Neuronal stem cell (in vitro differentiated cells): ENCODE data around the gene AP3B1.

Experiments used
- DNase-seq: peaks from one replicate; pipeline ENCODE4 v3.0.0-alpha.2; 2013; ENCODE audit warnings: low spot score
- H2AFZ ChIP-seq: one replicate; pipeline ENCODE4 v1.6.1; 2013; ENCODE audit warnings: mild to moderate bottlenecking, low read length, inconsistent platforms
- H2AK5ac ChIP-seq: 2 replicates; pipeline ENCODE4 v1.6.1; 2013; ENCODE audit warnings: low read depth, mild to moderate bottlenecking, inconsistent platforms, low read length, moderate library complexity, mixed read lengths
- H2BK120ac ChIP-seq: 2 replicates; pipeline ENCODE4 v1.6.1; 2013; ENCODE audit warnings: low read depth, mild to moderate bottlenecking, inconsistent platforms, low read length, moderate library complexity, mixed read lengths
- H2BK12ac ChIP-seq: one replicate; pipeline ENCODE4 v1.6.1; 2013; ENCODE audit warnings: low read length, inconsistent platforms
- H2BK15ac ChIP-seq: 2 replicates; pipeline ENCODE4 v1.6.1; 2013; ENCODE audit warnings: mild to moderate bottlenecking, low read length, inconsistent platforms, mixed read lengths
- H2BK5ac ChIP-seq: one replicate; pipeline ENCODE4 v1.6.1; 2013; ENCODE audit warnings: inconsistent platforms, mild to moderate bottlenecking, low read length, moderate library complexity
- H3K14ac ChIP-seq: one replicate; pipeline ENCODE4 v1.6.1; 2013; ENCODE audit warnings: low read length, inconsistent platforms
- H3K18ac ChIP-seq: 2 replicates; pipeline ENCODE4 v1.6.1; 2013; ENCODE audit warnings: low read length, inconsistent platforms
- H3K23ac ChIP-seq: 2 replicates; pipeline ENCODE4 v1.6.1; 2013; ENCODE audit warnings: low read depth, mild to moderate bottlenecking, mixed read lengths, low read length, inconsistent platforms; ENCODE audit not compliant: poor library complexity
- H3K27ac ChIP-seq: replicated peaks from 3 replicates; pipeline ENCODE4 v1.5.1; 2013; ENCODE audit warnings: low read length, inconsistent platforms
- H3K27me3 ChIP-seq, 3 experiments: 2 replicates each; pipeline ENCODE4 v1.6.1; 2013; ENCODE audit warnings: low read length in 3 of 3, mild to moderate bottlenecking in 2 of 3, inconsistent platforms in 1 of 3, low read depth in 1 of 3, mixed read lengths in 1 of 3, moderate library complexity in 1 of 3; ENCODE audit not compliant: control insufficient read depth in 3 of 3, insufficient read depth in 3 of 3
- H3K36me3 ChIP-seq, 2 donors: replicated peaks in 1 of 2; 2 replicates each; pipeline ENCODE4 v1.6.1; 2013; ENCODE audit warnings: low read length in 2 of 2; ENCODE audit not compliant: control insufficient read depth in 2 of 2, insufficient read depth in 2 of 2
- H3K4ac ChIP-seq: 2 replicates; pipeline ENCODE4 v1.6.1; 2013; ENCODE audit warnings: inconsistent platforms, mild to moderate bottlenecking, low read length, moderate library complexity
- H3K4me1 ChIP-seq, 2 donors: 1 replicate in 1 of 2; 2 replicates in 1 of 2; pipeline ENCODE4 v1.6.1; 2013; ENCODE audit warnings: low read length in 2 of 2, low read depth in 1 of 2; ENCODE audit not compliant: control insufficient read depth in 2 of 2, insufficient read depth in 1 of 2
- H3K4me2 ChIP-seq: one replicate; pipeline ENCODE4 v1.6.1; 2013; ENCODE audit warnings: mild to moderate bottlenecking, low read length, inconsistent platforms; ENCODE audit not compliant: insufficient read depth, poor library complexity, severe bottlenecking
- H3K4me3 ChIP-seq, 2 donors: 2 replicates each; pipeline ENCODE4 v1.5.1; 2013; ENCODE audit warnings: low read length in 2 of 2, mild to moderate bottlenecking in 2 of 2, inconsistent platforms in 1 of 2, moderate library complexity in 1 of 2
- H3K79me1 ChIP-seq: one replicate; pipeline ENCODE4 v1.6.1; 2013; ENCODE audit warnings: low read depth, mild to moderate bottlenecking, inconsistent platforms, low read length, moderate library complexity
- H3K9ac ChIP-seq: one replicate; pipeline ENCODE4 v1.6.1; 2013; ENCODE audit warnings: mild to moderate bottlenecking, low read depth, low read length, inconsistent platforms; ENCODE audit not compliant: poor library complexity
- H3K9me3 ChIP-seq, 2 donors: replicated peaks in 1 of 2; 2 replicates each; pipeline versions ENCODE3 to v1.6.1; 2013; ENCODE audit warnings: low read length in 2 of 2, mild to moderate bottlenecking in 2 of 2, inconsistent platforms in 1 of 2, low read depth in 1 of 2, mixed read lengths in 1 of 2, moderate library complexity in 1 of 2; ENCODE audit not compliant: control insufficient read depth in 2 of 2, insufficient read depth in 1 of 2
- H4K8ac ChIP-seq: one replicate; pipeline ENCODE4 v1.6.1; 2013; ENCODE audit warnings: low read depth, mild to moderate bottlenecking, inconsistent platforms, low read length, moderate library complexity
- H4K91ac ChIP-seq: one replicate; pipeline ENCODE4 v1.6.1; 2013; ENCODE audit warnings: low read length, low read depth, mild to moderate bottlenecking, inconsistent platforms; ENCODE audit not compliant: poor library complexity
- WGBS, 2 donors: extraction: QIAGEN DNeasy Blood & Tissue Kit; methylation state at CpG; one replicate each; pipeline ENCODE4 v1.1.7; 2013; ENCODE audit warnings: missing lambda C conversion rate in 2 of 2, mixed read lengths in 1 of 2; ENCODE audit not compliant: insufficient read length in 2 of 2, insufficient replicate concordance in 1 of 2; ENCODE audit errors: extremely low coverage in 2 of 2; 5-methylcytosine and 5-hydroxymethylcytosine counted together

Gene AP3B1

GRCh38 chr5:78113689-78114264 is 180.7 kb downstream of the AP3B1 start:
- Histone ChIP-seq H3K18ac (no peak overlapping the region), H3K14ac (no peak overlapping the region), H3K4ac (no peak overlapping the region), H3K9me3 (peaks cover 0 to 7% of the 10 kb centered on the region in 2 donors), H3K27me3 (no peaks in the 10 kb centered on the region), H2BK12ac (no peak overlapping the region), H3K4me1 (no peaks in the 10 kb centered on the region), H2BK120ac (no peak overlapping the region), H3K27ac (no peak overlapping the region), H2AK5ac (no peak overlapping the region), H3K36me3 (peaks cover 0 to 84% of the 10 kb centered on the region in 2 donors), H2BK5ac (no peak overlapping the region), H2BK15ac (no peak overlapping the region), H3K4me3 (no peak overlapping the region), H4K8ac (no peak overlapping the region), H3K79me1 (no peaks in the 10 kb centered on the region), H2AFZ (no peak overlapping the region), H3K9ac (no peak overlapping the region), H4K91ac (no peak overlapping the region), H3K4me2 (no peak overlapping the region), H3K23ac (no peak overlapping the region)
- no CpG with 5 or more reads among the region's 5 CpGs for WGBS, 2 donors
- no peak for DNase-seq

DNA sequence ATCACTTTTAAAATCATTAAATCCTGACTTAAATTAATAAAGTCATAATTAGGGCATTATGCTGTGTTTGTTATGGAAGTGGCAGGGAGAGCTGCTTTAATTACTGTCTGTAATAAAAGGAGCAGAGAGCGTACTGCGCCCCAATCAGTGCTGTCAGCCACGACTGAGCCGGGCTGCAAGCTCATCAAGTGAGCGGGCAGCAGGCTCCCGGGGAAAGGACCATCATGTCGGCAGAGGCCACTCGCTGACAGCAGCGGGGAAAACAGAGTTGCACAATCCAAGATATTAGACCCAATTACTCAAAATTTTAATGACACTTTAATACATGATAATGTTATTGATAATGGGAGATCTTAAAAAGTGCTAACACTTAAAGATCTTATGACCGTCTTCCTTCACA is 181.6 kb downstream of the AP3B1 start:
- DNase-seq = no peak
- peaks cover 0 to 2% of the 10 kb centered on the region in 2 donors for H3K9me3 ChIP-seq
- WGBS, 2 donors = no CpG with 5 or more reads among the region's 10 CpGs
- no peak overlapping the region for H2BK120ac ChIP-seq
- no peak overlapping the region for H3K23ac ChIP-seq
- no peak overlapping the region for H3K18ac ChIP-seq
- no peak overlapping the region for H3K4me3 ChIP-seq
- H3K4me2 ChIP-seq = peak overlapping the region; percentile 2
- no peak overlapping the region for H4K91ac ChIP-seq
- no peak overlapping the region for H4K8ac ChIP-seq
- H2AK5ac ChIP-seq = no peak overlapping the region
- H2AFZ ChIP-seq = no peak overlapping the region
- H3K14ac ChIP-seq = no peak overlapping the region
- H3K9ac ChIP-seq = no peak overlapping the region
- no peaks in the 10 kb centered on the region for H3K27me3 ChIP-seq
- no peak overlapping the region for H2BK12ac ChIP-seq
- no peaks in the 10 kb centered on the region for H3K4me1 ChIP-seq
- no peaks in the 10 kb centered on the region for H3K79me1 ChIP-seq
- H3K36me3 ChIP-seq = peaks cover 0 to 88% of the 10 kb centered on the region in 2 donors
- no peak overlapping the region for H3K27ac ChIP-seq
- no peak overlapping the region for H2BK5ac ChIP-seq
- no peak overlapping the region for H3K4ac ChIP-seq
- no peak overlapping the region for H2BK15ac ChIP-seq

GRCh38 chr5:78109891-78110324 is 184.6 kb downstream of the AP3B1 start:
- Histone ChIP-seq H3K9me3 (no peaks in the 10 kb centered on the region), H3K9ac (no peak overlapping the region), H2BK5ac (no peak overlapping the region), H3K79me1 (no peaks in the 10 kb centered on the region), H4K8ac (no peak overlapping the region), H3K36me3 (peaks cover 0 to 95% of the 10 kb centered on the region in 2 donors), H3K27me3 (no peaks in the 10 kb centered on the region), H2BK12ac (no peak overlapping the region), H3K4me1 (peaks cover 0 to 1% of the 10 kb centered on the region in 2 donors), H3K4me2 (no peak overlapping the region), H3K23ac (no peak overlapping the region), H3K27ac (no peak overlapping the region), H2BK15ac (no peak overlapping the region), H4K91ac (no peak overlapping the region), H3K14ac (no peak overlapping the region), H2AFZ (no peak overlapping the region), H2BK120ac (no peak overlapping the region), H3K18ac (no peak overlapping the region), H3K4ac (no peak overlapping the region), H2AK5ac (no peak overlapping the region), H3K4me3 (no peak overlapping the region)
- DNase-seq = no peak
- no CpG with 5 or more reads among the region's 3 CpGs for WGBS, 2 donors

DNA sequence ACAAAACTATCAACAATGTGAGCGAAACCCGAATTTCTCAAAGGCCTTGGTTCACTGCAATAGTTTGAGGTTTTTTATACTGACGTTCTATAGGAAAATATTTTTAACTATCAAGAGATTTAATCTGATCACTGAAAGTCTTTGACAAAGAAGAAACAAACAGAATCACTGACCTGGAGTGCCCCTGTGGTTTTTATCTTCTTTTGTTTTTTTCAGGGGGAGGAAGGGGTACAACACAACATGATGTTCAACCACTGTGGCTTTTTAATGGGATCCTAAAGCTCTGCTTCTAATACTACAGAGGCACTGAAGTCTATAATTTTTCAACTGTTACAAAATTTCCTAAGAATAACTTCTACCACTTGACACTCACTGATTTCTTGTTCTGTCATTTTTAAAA is 185.9 kb downstream of the AP3B1 start:
- Histone ChIP-seq H2BK15ac (no peak overlapping the region), H3K27me3 (no peaks in the 10 kb centered on the region)

More for the DNA sequence above, 185.9 kb downstream of the AP3B1 start:
- Histone ChIP-seq H3K4me2 (no peak overlapping the region), H2AFZ (no peak overlapping the region), H3K9ac (no peak overlapping the region), H3K4ac (no peak overlapping the region), H3K14ac (no peak overlapping the region), H3K36me3 (peaks cover 0 to 81% of the 10 kb centered on the region in 2 donors), H3K79me1 (no peaks in the 10 kb centered on the region), H3K18ac (no peak overlapping the region), H4K91ac (no peak overlapping the region), H4K8ac (no peak overlapping the region), H3K4me3 (no peak overlapping the region), H2AK5ac (no peak overlapping the region), H3K4me1 (peaks cover 0 to 1% of the 10 kb centered on the region in 2 donors), H3K9me3 (no peaks in the 10 kb centered on the region), H3K27ac (no peak overlapping the region), H2BK120ac (no peak overlapping the region), H2BK12ac (no peak overlapping the region), H3K23ac (no peak overlapping the region), H2BK5ac (no peak overlapping the region)
- WGBS, 2 donors = no CpG with 5 or more reads among the region's 3 CpGs
- no peak for DNase-seq
